HEK293T (cell line): ENCODE results near the gene THEMIS2.

ENCODE experiments used
- BHLHE40 ChIP-seq: fragments of 450-650 bp; IDR thresholded peaks from 2 replicates; pipeline ENCODE4 v1.6.1; 2016; ENCODE audit warnings: mild to moderate bottlenecking, moderate library complexity, borderline replicate concordance
- FOXM1 ChIP-seq: fragments of 450-650 bp; IDR thresholded peaks from 2 replicates; pipeline ENCODE4 v1.6.1; 2017; ENCODE audit warnings: mild to moderate bottlenecking, borderline replicate concordance
- HDGF ChIP-seq: fragments of 450-650 bp; IDR thresholded peaks from 2 replicates; pipeline ENCODE4 v1.6.1; 2017; ENCODE audit warnings: antibody characterized with exemption, borderline replicate concordance
- L3MBTL2 ChIP-seq: fragments of 450-650 bp; conservative IDR thresholded peaks from 2 replicates; pipeline ENCODE4 v1.6.1; 2016; ENCODE audit warnings: mild to moderate bottlenecking
- PKNOX1 ChIP-seq: fragments of 450-650 bp; IDR thresholded peaks from 2 replicates; pipeline ENCODE4 v1.6.1; 2016
- SP1 ChIP-seq: fragments of 450-650 bp; IDR thresholded peaks from 2 replicates; pipeline ENCODE4 v1.6.1; 2017
- SUZ12 ChIP-seq: fragments of 450-650 bp; IDR thresholded peaks from 2 replicates; pipeline ENCODE4 v1.6.1; 2016; ENCODE audit warnings: mild to moderate bottlenecking

GRCh38 chr1:27873671-27874384 is 1.5 kb downstream of the THEMIS2 start:
- TF ChIP-seq PKNOX1 (no peak), FOXM1 (no peak), BHLHE40 (no peak), L3MBTL2 (no peak), SP1 (no peak), SUZ12 (no peak), HDGF (no peak)
